ENCODE measurements around the gene HIRA.
A peak's percentile ranks its signal among the peaks of the same experiment; 100 is the strongest.
"Not testable (repeated sequence)": the region's sequence is repeated elsewhere in the genome, so short reads cannot be mapped to it uniquely, and the experiment has no call there.

The HIRA gene

DNA sequence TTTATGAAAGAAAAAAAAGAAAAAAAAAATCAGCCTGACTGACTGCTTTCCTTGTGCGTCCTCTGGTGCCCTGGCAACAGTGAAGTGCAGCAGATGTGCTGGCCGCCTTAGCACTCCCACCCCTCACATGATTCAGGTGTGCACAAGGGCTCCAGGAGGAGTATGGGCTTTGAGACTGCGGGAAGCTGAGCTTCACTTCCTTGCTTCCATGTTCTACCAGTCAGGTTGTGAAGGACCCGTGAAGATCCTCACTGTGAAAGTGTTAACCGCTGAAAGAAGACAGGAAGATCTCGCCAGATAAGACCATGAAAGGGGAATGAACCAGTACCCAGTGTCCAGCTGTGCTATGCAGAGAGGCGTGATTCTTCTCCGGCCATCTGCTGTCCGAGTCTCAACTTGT is 48.2 kb downstream of the HIRA start:
- peak; percentile 6 for DNase-seq (ENCODE audit: low spot score)

GRCh38 chr22:19382240-19382639 is 49.3 kb downstream of the HIRA start:
- DNase-seq (ENCODE audit: low spot score) = no peak

DNA sequence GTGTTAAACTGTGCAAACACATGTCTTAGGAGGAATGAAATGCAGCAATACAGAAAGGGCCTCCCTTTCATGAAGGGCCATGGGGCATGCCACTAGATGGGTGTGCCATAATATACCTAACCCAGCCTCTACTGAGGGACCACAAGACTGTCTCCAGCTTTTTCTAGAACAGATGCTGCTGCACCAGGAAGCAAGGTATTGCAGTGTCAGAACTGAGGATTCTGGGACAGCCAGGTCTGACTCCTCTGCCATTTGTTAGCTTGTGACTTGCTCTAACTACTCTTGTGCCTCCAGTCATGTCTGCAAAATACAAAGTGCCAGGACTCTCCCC is 53.2 kb downstream of the HIRA start:
- peak; percentile 7 for DNase-seq (ENCODE audit: low spot score)

DNA sequence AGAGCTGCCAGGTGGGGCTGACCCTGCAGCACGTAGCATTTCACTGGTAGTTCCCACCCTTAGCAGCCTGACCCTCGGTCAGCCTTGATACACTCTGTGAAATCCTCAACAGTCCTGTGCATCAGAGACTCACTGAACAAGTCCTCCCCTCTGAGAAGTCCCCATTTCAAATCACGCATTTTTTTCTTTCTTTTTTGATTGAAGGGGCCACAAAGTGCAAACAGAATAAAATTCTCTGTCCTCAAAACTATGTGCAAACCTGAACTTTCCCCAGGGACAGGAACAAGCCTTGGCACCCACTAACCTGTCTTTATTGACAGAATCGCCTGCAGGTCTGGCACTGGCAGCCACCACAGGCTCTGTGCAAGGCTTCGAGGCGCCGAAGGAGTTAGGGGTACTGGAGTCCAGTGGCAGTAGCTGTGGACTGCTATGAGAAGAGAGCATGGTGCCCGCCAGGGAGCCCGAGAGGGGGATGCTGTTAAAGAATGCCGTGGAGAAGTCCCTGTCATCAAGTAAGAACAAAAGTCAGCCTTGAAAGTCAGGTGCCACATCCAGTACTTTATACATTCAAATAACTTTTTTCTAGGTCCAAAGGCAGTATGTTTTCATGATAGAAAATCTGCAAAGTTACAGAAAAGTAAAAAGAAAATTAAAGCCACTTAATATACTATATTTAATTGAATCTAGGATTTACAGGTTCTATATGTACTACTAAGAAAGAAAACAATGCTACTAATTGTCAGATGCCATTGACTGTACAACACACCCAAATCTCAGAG is 53.8 kb downstream of the HIRA start:
- peak; percentile 12 for DNase-seq (ENCODE audit: low spot score)

DNA sequence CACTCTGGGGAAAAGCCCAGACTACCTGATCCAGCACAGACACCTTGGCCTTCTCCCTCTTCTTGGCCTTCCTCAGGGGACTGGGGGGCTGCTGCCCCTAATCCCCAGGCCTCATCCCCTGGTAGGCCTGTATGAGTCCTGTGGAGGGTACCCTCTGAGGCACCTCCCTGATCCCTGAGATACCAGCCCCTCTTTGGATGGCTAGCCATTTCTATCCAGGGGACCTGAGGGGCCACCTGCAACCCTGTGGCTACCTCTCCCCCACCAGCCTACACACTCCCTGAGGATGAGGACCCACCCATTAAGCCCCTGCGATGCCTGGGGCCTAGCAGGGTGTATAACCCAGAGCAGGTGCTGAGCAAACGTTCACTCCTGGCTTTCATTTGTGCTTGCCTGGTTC is 54.6 kb downstream of the HIRA start:
- peak; percentile 9 for DNase-seq (ENCODE audit: low spot score)

GRCh38 chr22:19376247-19376646 is 55.3 kb downstream of the HIRA start:
- peak; percentile 6 for DNase-seq (ENCODE audit: low spot score)

GRCh38 chr22:19375435-19375834 is 56.1 kb downstream of the HIRA start:
- peak; percentile 14 for DNase-seq (ENCODE audit: low spot score)

DNA sequence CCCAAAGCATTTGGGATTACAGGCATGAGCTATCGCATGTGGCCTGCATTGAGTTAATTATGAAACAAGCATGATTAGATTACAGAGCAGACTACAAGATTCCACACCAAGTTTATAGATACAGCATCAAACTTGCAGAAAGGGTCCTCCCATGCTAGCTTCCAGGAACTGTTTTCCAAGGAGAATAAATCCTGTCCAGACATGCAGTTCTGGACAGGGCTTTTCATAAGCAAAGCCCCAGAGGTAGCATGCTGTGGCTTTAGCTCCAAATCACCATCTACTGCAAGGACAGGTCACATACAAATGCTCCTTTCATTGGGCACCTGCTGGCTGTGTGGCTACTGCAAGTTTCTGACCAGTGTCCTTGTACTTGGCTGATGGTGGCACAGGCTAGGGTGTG is 57.1 kb downstream of the HIRA start:
- DNase-seq (ENCODE audit: low spot score) = no peak

GRCh38 chr22:19373450-19373849 is 58.1 kb downstream of the HIRA start:
- DNase-seq (ENCODE audit: low spot score) = peak; percentile 4

DNA sequence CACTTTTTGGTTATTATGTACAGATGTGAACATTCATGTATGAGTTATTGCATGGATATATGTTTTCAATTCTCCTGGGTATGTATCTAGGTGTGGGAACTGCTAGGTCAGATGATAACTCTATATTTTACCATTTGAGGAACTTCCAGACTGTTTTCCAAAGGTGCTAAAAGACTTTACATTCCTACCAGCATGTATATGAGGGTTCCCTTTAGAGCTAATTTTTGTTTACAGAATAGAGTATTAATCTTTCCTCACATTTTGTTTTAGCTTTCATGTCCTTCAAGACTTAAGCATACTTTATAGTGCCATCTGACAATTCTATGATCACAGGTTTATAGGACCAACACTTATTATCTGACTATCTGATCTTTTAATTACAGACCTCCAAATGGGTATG is 59.6 kb downstream of the HIRA start:
- DNase-seq (ENCODE audit: low spot score) = no peak

DNA sequence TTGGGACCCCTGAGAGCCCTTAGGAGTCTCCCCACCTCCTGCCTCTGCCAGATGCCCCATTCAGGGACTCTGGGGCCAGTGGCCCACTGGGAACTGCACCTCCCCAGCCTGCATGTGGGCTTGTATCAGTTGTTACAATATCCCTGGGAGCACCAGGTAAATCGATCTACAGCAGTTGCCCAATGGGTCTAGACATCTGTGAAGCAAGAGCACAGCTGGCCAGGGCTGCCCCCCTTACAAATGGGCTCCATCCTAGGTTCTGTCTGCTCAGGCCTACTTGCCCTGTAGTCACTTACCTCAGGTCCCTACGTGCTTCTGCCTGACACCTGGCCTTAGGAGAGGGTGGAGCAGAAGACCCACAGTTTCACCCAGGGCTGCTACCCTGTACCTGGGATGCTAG is 62.7 kb downstream of the HIRA start:
- peak; percentile 13 for DNase-seq (ENCODE audit: low spot score)

DNA sequence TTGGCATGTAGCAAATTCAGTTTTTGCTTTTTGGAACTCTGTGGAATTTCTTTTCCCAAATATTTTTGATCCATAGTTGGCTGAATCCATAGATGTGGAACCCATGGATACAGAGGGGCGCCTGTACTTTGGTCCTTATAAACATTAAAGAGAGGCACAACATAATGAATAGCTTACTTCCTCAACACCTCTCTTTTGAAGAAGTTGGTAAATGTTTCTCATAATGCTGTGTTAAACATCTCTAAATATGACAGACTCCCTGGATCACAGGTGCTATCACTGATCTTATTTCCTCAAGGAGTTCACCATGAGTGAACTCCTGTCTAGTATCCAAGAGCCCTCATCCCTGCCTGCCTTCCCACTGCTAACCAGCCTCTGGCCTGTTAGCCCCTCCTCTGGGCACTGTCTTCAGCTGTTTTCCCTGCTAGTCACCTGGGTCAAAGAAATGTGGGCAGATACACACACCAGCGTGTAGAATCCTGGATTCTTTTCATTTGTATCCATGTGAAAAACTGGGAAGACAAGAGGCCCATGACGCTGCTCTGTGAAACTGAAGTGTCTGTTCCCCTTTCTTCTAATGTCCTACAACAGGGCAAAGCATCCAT is 63.7 kb downstream of the HIRA start:
- DNase-seq (ENCODE audit: low spot score) = peak; percentile 17

GRCh38 chr22:19363541-19363940 is 68.0 kb downstream of the HIRA start:
- not testable (repeated sequence) for DNase-seq (ENCODE audit: low spot score)

DNA sequence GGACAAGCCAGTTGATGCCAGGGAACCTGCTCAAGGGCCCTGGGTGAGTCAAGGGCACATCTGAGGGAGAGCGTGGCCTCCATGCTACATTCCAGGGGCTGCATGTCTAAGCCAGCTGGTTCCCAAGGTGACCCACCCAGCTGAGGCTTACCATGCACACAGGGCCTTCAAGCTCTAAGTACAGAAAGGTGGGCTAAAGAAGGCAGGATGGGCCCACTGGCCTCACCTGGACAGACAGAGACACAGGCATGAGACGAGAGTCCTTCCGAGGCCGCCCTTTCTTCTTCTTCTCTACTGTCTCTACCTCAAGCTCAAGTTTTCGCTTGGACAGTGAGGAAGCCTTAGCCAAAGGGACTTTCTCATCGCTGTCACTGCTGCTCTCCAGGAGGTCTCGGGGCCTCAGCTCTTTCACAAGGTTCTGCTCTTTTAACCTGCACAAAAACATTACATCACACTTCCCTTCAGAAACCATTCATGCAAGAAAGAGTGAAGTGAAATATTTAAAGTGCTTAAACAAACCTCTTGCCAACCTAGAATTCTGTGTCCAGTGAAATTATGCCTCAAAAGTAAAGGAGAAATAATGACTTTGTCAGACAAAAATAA is 69.9 kb downstream of the HIRA start:
- DNase-seq (ENCODE audit: low spot score) = peak; percentile 9

- peak; percentile 9 for DNase-seq (ENCODE audit: low spot score)
Measured at GRCh38 chr22:19360862-19361261, 70.7 kb downstream of the HIRA start.

DNA sequence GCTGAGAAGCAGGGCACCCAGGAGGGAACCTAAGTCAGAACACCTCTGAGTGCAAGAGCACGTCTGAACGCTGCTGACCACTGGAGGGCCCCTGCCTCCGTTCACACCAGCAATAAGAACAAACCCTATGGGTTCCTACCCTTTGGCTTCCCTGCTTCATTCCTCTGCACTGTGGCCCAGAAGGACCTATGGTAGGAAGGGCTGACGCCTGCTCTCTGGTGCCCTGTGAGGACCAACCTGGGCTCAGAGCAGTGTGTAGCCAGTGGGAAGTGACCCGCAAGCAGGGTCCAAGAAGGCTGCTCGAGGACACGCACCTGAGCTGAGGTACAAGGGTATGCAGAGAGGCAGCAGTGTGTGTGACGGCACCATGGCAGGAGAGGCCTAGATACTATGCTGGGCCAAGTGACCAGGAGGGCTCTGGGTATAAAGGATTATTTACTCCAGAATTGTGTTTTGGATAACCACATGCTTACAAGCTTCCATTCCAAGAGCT is 71.2 kb downstream of the HIRA start:
- peak; percentile 17 for DNase-seq (ENCODE audit: low spot score)

- DNase-seq (ENCODE audit: low spot score) = peak; percentile 17
Measured at GRCh38 chr22:19359554-19360299, 71.8 kb downstream of the HIRA start.

DNA sequence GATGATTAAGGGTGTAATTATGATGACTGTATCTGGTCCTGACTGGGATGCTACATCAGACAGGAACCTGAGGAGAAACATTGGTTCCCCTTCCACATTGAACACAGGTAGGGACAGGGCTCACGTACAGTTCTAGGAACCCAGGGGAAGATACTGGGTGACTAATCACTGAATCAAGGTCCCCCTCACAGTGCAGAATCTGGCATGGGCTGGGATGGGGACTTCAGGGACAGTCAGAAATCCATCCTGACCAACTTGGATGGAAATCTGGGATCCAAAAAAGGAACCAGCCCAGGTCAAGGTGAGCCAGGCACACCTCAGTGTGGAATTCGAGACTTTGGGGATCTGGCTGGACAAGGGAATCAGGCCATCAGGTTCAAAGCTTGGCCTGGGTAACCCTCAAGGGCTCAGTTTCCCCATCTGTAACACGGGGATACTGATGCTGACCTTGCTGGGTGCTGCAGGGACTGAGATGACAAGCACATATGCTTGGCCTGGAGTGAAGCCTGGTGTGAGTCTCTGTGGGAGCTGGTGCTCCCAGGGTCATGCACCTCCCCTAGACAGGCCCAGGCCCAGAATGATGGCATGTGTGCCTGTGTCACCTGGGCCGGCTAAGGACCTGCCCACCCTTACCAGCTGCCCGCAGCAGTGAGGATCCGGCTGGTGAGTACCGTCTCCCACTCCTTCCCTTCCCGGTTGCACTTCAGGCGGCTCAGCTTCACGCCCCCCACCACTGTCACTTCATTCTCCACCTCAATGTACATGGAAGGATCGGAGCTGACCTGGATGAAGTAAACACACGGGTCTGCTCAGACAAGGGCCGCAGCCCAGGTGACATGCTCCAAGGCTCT is 72.6 kb downstream of the HIRA start:
- DNase-seq (ENCODE audit: low spot score) = peak; percentile 11

DNA sequence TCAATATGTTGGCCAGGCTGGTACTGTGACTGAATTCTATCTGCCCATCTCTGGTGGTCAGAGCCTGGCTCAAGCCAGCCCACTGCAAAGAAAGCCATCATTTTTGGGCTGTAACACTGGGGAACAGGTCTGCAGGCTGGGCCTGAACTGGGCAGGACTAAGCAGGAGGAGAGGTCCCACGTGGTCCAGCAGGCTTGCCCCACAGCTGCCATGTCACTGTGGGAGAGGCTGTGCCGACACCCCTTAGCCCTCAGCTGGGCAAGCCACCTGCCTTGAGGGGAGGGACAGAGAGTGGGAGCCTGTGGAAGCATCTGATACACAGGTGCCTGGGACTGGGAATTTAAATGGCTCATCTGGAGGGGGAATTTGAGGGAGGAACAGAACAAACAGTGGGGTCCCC is 73.3 kb downstream of the HIRA start:
- DNase-seq (ENCODE audit: low spot score) = peak; percentile 21

- peak; percentile 15 for DNase-seq (ENCODE audit: low spot score)
Measured at GRCh38 chr22:19357270-19358105, 74.0 kb downstream of the HIRA start.

Measured in D341Med (cell line).